Body of pancreas (tissue), 4 donors: ENCODE measurements around the gene OPRL1.

Experiments used
- CTCF ChIP-seq, 7 experiments: fragments of 450-650 bp in 4 of 7; fragments of 200-600 bp in 3 of 7; sonication (generic) in 3 of 7; IDR thresholded peaks; one replicate each; pipeline ENCODE4 v1.5.1; 2016 to 2019; ENCODE audit warnings: antibody characterized with exemption in 7 of 7
- POLR2A ChIP-seq, 3 donors: fragments of 450-650 bp; IDR thresholded peaks; one replicate each; pipeline ENCODE4 v1.6.1; 2016; ENCODE audit warnings: antibody characterized with exemption in 3 of 3, mild to moderate bottlenecking in 2 of 3

GRCh38 chr20:64052326-64052722, 27.6 kb upstream of the OPRL1 start:
- no peak for TF ChIP-seq CTCF (IDR thresholded peaks at IDR 0.05)
- no peak for TF ChIP-seq POLR2A (IDR thresholded peaks at IDR 0.05)
